HepG2 (cell line): ENCODE results near the gene MCFD2. TPM values are rescaled to one million over a fixed set of nuclear protein-coding genes. Genes with fewer than 3 reads are reported as not detected.

Experiments
- ATAC-seq: fragments of 200-7000 bp; cut with Tn5 transposase; 3 replicates; pipeline ENCODE4 v1.9.1; 2020; ENCODE audit warnings: mild to moderate bottlenecking, moderate library complexity
- BruUV-seq: library from RNA; stranded (reverse); fragments of 400-500 nt; replicated peaks from 2 replicates; lab custom pipeline; 2021; lab: Mats Ljungman, UMichigan
- CTCF ChIA-PET: fragments of 300-600 bp; formaldehyde crosslinking; extraction: SDS; loops from one replicate; lab custom pipeline; 2021; ENCODE audit warnings: low total read pairs, inconsistent platforms, low intra/inter-chr PET ratio; lab: Yijun Ruan, JAX
- POLR2A ChIA-PET: fragments of 350-600 bp; sonication (Branson Sonifier 250); formaldehyde crosslinking; loops from one replicate; lab custom pipeline; 2020; ENCODE audit warnings: antibody characterized with exemption, inconsistent platforms; lab: Yijun Ruan, JAX
- DNase-seq: peaks from one replicate; pipeline ENCODE4 v3.0.0-alpha.2; 2015; ENCODE audit warnings: low spot score
- FAIRE-seq: peaks from 3 replicates; lab custom pipeline; 2011; peaks lifted over from hg19 to GRCh38; lab: Jason Lieb, UNC
- H2AFZ ChIP-seq: one replicate; pipeline ENCODE4 v1.6.1; 2011; ENCODE audit warnings: low read length, inconsistent platforms
- H3K27ac ChIP-seq: fragments of 300-600 bp; 3 replicates; pipeline ENCODE4 v1.8.0; 2011; ENCODE audit warnings: mixed run types, mild to moderate bottlenecking, mixed read lengths, low read length, inconsistent platforms; ENCODE audit not compliant: insufficient read depth; ENCODE audit errors: extremely low read length
- H3K27me3 ChIP-seq, 2 experiments: fragments of 200-600 bp in 1 of 2; 2 replicates in 1 of 2; 3 replicates in 1 of 2; pipeline versions ENCODE4 v1.6.0 to v1.8.0; 2011; ENCODE audit warnings: low read length in 2 of 2, mild to moderate bottlenecking in 2 of 2, moderate library complexity in 2 of 2, inconsistent platforms in 1 of 2; ENCODE audit not compliant: insufficient read depth in 2 of 2, control insufficient read depth in 1 of 2
- H3K36me3 ChIP-seq, 2 experiments: fragments of 200-600 bp in 1 of 2; replicated peaks in 1 of 2; 2 replicates in 1 of 2; 3 replicates in 1 of 2; pipeline versions ENCODE4 v1.5.1 to v1.8.0; 2011; ENCODE audit warnings: low read length in 2 of 2, inconsistent platforms in 1 of 2; ENCODE audit not compliant: insufficient read depth in 2 of 2, control insufficient read depth in 1 of 2
- H3K4me1 ChIP-seq: 2 replicates; pipeline ENCODE4 v1.5.1; 2012; ENCODE audit warnings: low read length, inconsistent platforms; ENCODE audit not compliant: insufficient read depth
- H3K4me2 ChIP-seq: 2 replicates; pipeline ENCODE4 v1.6.0; 2011; ENCODE audit warnings: low read depth, low read length, inconsistent platforms
- H3K4me3 ChIP-seq, 3 experiments: fragments of 200-600 bp in 1 of 3; sonication (generic), shearing (Covaris generic) in 1 of 3; replicated peaks in 1 of 3; 2 replicates each; pipeline ENCODE4 v1.5.1; 2011 to 2016; ENCODE audit warnings: low read length in 3 of 3, inconsistent platforms in 2 of 3, low read depth in 2 of 3, mild to moderate bottlenecking in 2 of 3, control low read depth in 1 of 3, mixed read lengths in 1 of 3; ENCODE audit not compliant: insufficient read depth in 1 of 3
- H3K79me2 ChIP-seq: one replicate; pipeline ENCODE4 v1.6.1; 2011; ENCODE audit warnings: low read length, inconsistent platforms; ENCODE audit not compliant: insufficient read depth
- H3K9ac ChIP-seq: 2 replicates; pipeline ENCODE4 v1.6.0; 2011; ENCODE audit warnings: mild to moderate bottlenecking, low read depth, low read length, inconsistent platforms; ENCODE audit not compliant: insufficient read depth
- H3K9me3 ChIP-seq: 2 replicates; pipeline ENCODE4 v1.5.1; 2012; ENCODE audit warnings: mild to moderate bottlenecking, low read length
- H4K20me1 ChIP-seq: 2 replicates; pipeline ENCODE4 v1.6.0; 2011; ENCODE audit warnings: inconsistent platforms, mild to moderate bottlenecking, low read length, moderate library complexity; ENCODE audit not compliant: insufficient read depth
- ATF7 ChIP-seq, 2 experiments: fragments of 450-650 bp in 1 of 2; sonication (generic) in 1 of 2; formaldehyde crosslinking in 1 of 2; IDR thresholded peaks; 2 replicates each; pipeline versions ENCODE4 v1.4.0 to v1.6.1; 2016 to 2020; ENCODE audit warnings: antibody characterized with exemption in 1 of 2, mild to moderate bottlenecking in 1 of 2, missing genetic modification reagents in 1 of 2
- HNRNPL ChIP-seq: fragments of 200-400 bp; formaldehyde crosslinking; IDR thresholded peaks from 2 replicates; pipeline ENCODE4 v1.6.1; 2017; ENCODE audit warnings: mild to moderate bottlenecking, low read depth, low read length
- KAT7 ChIP-seq: IDR thresholded peaks from 2 replicates; pipeline ENCODE4 v1.6.1; 2018; ENCODE audit warnings: borderline replicate concordance, missing compliant biosample characterization
- MIER3 ChIP-seq: IDR thresholded peaks from 2 replicates; pipeline ENCODE4 v1.6.1; 2016; ENCODE audit warnings: missing compliant biosample characterization, borderline replicate concordance
- MZF1 ChIP-seq: sonication (generic); formaldehyde crosslinking; IDR thresholded peaks from 2 replicates; pipeline ENCODE4 v1.8.1; 2023; ENCODE audit warnings: mild to moderate bottlenecking, missing genetic modification reagents, borderline replicate concordance
- PAWR ChIP-seq: sonication (generic); formaldehyde crosslinking; IDR thresholded peaks from 2 replicates; pipeline ENCODE4 v1.4.0; 2020; ENCODE audit warnings: missing genetic modification reagents, mild to moderate bottlenecking, borderline replicate concordance
- XRCC5 ChIP-seq: fragments of 200-400 bp; formaldehyde crosslinking; optimal IDR thresholded peaks from 2 replicates; pipeline ENCODE3; 2017; ENCODE audit warnings: mild to moderate bottlenecking, low read length
- ZFP41 ChIP-seq: sonication (generic); formaldehyde crosslinking; IDR thresholded peaks from 2 replicates; pipeline ENCODE4 v1.4.0; 2020; ENCODE audit warnings: mild to moderate bottlenecking, missing genetic modification reagents, borderline replicate concordance
- ZNF431 ChIP-seq: sonication (generic); formaldehyde crosslinking; IDR thresholded peaks from 2 replicates; pipeline ENCODE4 v1.9.0; 2022; ENCODE audit warnings: missing genetic modification reagents, low read depth, mild to moderate bottlenecking, borderline replicate concordance
- ZNF614 ChIP-seq: IDR thresholded peaks from 2 replicates; pipeline ENCODE4 v1.6.1; 2018; ENCODE audit warnings: missing biosample characterization, missing genetic modification reagents, inconsistent platforms, borderline replicate concordance
- whole genome bisulfite sequencing: methylation state at CpG from one replicate; pipeline ENCODE4 v1.1.6; 2017; ENCODE audit warnings: low lambda C conversion rate; 5-methylcytosine and 5-hydroxymethylcytosine counted together
- in situ Hi-C: cut with HindIII; loops from 2 replicates; pipeline ENCODE4 v1.10.0; 2017; ENCODE audit warnings: low pct_unique_long_range_greater_than_20kb; ENCODE audit not compliant: extremely low pct_ligation_motif_present
- intact Hi-C: fragments of 100-400 bp; cut with micrococcal nuclease; formaldehyde crosslinking; loops from one replicate; pipeline ENCODE4 v1.10.0; 2022; ENCODE audit not compliant: unreplicated experiment
- polyA plus RNA-seq, 8 experiments: library from polyadenylated mRNA; depleted of rRNA in 3 of 8; stranded (reverse) in 7 of 8; unstranded in 1 of 8; fragments of >200 nt; fragmentation: Illumina TruSeq in 4 of 8; extraction: Trizol in 4 of 8; gene quantifications; 2 replicates each; pipeline versions ENCODE4 v1.2.1 to v1.2.3, GENCODE V29; 2011 to 2016; ENCODE audit warnings: low read depth in 4 of 8, missing spikeins in 1 of 8, mixed read lengths in 1 of 8; ENCODE audit not compliant: insufficient read depth in 1 of 8
- total RNA-seq, 5 experiments: library from RNA; depleted of rRNA; stranded (reverse); fragments of >200 nt; fragmentation: Illumina TruSeq; extraction: Trizol; gene quantifications; 2 replicates each; pipeline ENCODE4 v1.2.3, GENCODE V29; 2016; ENCODE audit warnings: low read depth in 1 of 5
- TF ChIP-seq, protein P1 (sequence below): sonication (generic); formaldehyde crosslinking; conservative IDR thresholded peaks from 2 replicates; pipeline ENCODE4 v1.4.0; 2020; ENCODE audit warnings: missing genetic modification reagents
- TF ChIP-seq, protein P2 (sequence below): IDR thresholded peaks from 2 replicates; pipeline ENCODE4 v1.6.1; 2016; ENCODE audit warnings: low read depth, borderline replicate concordance
- TF ChIP-seq, protein P3 (sequence below): sonication (generic); formaldehyde crosslinking; IDR thresholded peaks from 2 replicates; pipeline ENCODE4 v1.4.0; 2020; ENCODE audit warnings: missing genetic modification reagents, low read depth, mild to moderate bottlenecking, borderline replicate concordance
- TF ChIP-seq, protein P4 (sequence below): conservative IDR thresholded peaks from 2 replicates; pipeline ENCODE4 v1.6.1; 2018; ENCODE audit warnings: missing genetic modification reagents
- TF ChIP-seq, protein P5 (sequence below): sonication (generic); formaldehyde crosslinking; IDR thresholded peaks from 2 replicates; pipeline ENCODE4 v1.4.0; 2020; ENCODE audit warnings: low read depth, mild to moderate bottlenecking, missing genetic modification reagents

Gene MCFD2
- total and polyA plus RNA-seq, 2 of the 13 experiments (the other 11 are each of a cell fraction or from before 2014, with no cell fraction given), result 183 to 232 TPM

DNA sequence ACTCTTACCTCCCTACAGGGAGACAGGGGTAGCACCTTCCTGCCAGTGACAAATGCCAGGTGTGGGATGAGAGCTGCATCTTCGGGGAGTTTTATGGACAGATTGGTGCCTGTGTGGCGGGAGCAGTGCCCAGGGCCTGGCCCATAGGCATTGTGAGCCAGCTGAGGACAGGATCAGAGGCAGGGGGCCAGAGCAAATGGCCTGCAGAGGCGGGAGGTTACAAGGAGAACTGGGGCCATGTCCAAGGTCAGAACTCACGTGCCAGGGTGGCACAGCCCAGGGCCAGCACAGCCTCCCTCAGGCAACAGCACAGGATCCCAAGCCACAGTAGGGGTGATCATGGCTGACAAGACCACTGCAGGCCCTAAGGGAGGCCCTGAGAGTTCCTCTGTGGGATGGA, 40.2 kb upstream of the MCFD2 start (continued):
- TF ChIP-seq, protein P1, sequence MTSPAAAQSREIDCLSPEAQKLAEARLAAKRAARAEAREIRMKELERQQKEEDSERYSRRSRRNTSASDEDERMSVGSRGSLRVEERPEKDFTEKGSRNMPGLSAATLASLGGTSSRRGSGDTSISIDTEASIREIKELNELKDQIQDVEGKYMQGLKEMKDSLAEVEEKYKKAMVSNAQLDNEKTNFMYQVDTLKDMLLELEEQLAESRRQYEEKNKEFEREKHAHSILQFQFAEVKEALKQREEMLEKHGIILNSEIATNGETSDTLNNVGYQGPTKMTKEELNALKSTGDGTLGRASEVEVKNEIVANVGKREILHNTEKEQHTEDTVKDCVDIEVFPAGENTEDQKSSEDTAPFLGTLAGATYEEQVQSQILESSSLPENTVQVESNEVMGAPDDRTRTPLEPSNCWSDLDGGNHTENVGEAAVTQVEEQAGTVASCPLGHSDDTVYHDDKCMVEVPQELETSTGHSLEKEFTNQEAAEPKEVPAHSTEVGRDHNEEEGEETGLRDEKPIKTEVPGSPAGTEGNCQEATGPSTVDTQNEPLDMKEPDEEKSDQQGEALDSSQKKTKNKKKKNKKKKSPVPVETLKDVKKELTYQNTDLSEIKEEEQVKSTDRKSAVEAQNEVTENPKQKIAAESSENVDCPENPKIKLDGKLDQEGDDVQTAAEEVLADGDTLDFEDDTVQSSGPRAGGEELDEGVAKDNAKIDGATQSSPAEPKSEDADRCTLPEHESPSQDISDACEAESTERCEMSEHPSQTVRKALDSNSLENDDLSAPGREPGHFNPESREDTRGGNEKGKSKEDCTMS (CRISPR knock-in tag), result no peak
- TF ChIP-seq HNRNPL (0 out of 2 replicates have a peak, but pooled peaks have one; percentile 64), ZNF431 (CRISPR knock-in tag) (0 out of 2 replicates have a peak, but pooled peaks have one; percentile 47)

DNA sequence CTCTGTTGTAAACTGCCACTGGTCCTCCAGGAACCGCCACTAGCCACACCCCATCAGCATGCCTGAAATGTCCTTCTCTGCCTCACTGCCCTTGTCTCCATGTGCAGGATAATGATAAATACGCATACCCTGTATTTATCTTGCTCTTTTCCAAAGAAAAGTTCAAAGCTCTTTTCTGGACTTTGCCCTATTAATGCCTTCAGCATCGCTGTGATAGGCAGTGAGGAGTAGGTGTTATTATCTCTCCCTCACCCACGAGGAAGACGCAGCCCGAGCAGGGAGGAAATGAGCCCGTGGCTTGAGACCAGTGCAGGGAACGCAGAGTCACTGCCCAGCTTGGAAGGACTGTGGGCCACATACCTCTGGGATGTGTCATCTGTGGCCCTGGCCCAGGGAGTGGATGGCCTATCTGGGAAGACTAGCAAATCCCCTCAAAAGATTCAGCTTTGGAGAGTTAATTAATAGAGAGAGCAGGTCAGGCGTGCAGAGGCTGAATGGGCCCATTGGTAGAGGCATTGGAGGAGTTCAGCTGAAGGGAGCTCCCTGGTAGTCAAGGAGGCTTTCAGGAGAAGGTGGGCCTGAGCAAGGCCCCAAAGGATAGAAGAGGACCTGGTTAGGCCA, 39.5 kb upstream of the MCFD2 start:
- 29% methylated on average over 9 of the region's 9 CpGs for WGBS
- intact Hi-C loops, result loop anchor here (1.0 kb wide), 1 partner anchor 12 kb away; no protein-coding TSS in a partner anchor
- in situ Hi-C loops, result no loop called here
- CTCF ChIA-PET, result no interaction called here
- H4K20me1 ChIP-seq, result no peaks in the 10 kb centered on the region
- H3K4me2 ChIP-seq, result peak overlapping the region; percentile 40
- no peaks in the 10 kb centered on the region for H3K79me2 ChIP-seq
- FAIRE-seq, result peak; percentile 92
- H3K27ac ChIP-seq, result peak overlapping the region; percentile 61
- POLR2A ChIA-PET, result interaction anchor here (0.6 to 2.0 kb wide), 10 partner anchors 8 to 368 kb away, joined by 3 to 27 read pairs (median 4); partner anchors contain the start of gene MCFD2
- BruUV-seq, result no TSS peak
- H2AFZ ChIP-seq, result no peak overlapping the region
- H3K9ac ChIP-seq, result peak overlapping the region; percentile 16; the same call in 1 of the 2 replicates
- peak; percentile 92 for DNase-seq
- peaks cover 30 to 79% of the 10 kb centered on the region in 2 experiments for H3K36me3 ChIP-seq
- H3K9me3 ChIP-seq, result no peaks in the 10 kb centered on the region
- peak; percentile 93 for ATAC-seq
- H3K4me3 ChIP-seq, result no peak overlapping the region
- H3K27me3 ChIP-seq, result no peaks in the 10 kb centered on the region
- peaks cover 28% of the 10 kb centered on the region for H3K4me1 ChIP-seq
- TF ChIP-seq ATF7 (IDR thresholded peaks at IDR 0.05), result no peak
- no peak for TF ChIP-seq ATF7 (CRISPR knock-in tag; IDR thresholded peaks at IDR 0.05)
- peak; percentile 91 for TF ChIP-seq ZNF614
- TF ChIP-seq ZFP41, result no peak
- TF ChIP-seq PAWR (CRISPR knock-in tag), result no peak
- TF ChIP-seq MIER3 (CRISPR knock-in tag), result no peak
- TF ChIP-seq, protein P2, sequence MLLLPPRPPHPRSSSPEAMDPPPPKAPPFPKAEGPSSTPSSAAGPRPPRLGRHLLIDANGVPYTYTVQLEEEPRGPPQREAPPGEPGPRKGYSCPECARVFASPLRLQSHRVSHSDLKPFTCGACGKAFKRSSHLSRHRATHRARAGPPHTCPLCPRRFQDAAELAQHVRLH, result peak; percentile 62; the same call in 1 of the 2 replicates
- TF ChIP-seq XRCC5, result peak; percentile 86
- TF ChIP-seq, protein P3, sequence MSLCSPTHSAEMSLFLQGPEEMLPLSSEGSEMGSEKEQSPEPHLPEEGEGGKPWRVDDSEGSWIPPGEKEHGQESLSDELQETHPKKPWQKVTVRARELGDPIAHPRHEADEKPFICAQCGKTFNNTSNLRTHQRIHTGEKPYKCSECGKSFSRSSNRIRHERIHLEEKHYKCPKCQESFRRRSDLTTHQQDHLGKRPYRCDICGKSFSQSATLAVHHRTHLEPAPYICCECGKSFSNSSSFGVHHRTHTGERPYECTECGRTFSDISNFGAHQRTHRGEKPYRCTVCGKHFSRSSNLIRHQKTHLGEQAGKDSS (CRISPR knock-in tag), result peak; percentile 28; the same call in 1 of the 2 replicates
- no peak for TF ChIP-seq MZF1
- TF ChIP-seq, protein P4, sequence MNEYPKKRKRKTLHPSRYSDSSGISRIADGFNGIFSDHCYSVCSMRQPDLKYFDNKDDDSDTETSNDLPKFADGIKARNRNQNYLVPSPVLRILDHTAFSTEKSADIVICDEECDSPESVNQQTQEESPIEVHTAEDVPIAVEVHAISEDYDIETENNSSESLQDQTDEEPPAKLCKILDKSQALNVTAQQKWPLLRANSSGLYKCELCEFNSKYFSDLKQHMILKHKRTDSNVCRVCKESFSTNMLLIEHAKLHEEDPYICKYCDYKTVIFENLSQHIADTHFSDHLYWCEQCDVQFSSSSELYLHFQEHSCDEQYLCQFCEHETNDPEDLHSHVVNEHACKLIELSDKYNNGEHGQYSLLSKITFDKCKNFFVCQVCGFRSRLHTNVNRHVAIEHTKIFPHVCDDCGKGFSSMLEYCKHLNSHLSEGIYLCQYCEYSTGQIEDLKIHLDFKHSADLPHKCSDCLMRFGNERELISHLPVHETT (CRISPR knock-in tag), result no peak
- TF ChIP-seq, protein P5, sequence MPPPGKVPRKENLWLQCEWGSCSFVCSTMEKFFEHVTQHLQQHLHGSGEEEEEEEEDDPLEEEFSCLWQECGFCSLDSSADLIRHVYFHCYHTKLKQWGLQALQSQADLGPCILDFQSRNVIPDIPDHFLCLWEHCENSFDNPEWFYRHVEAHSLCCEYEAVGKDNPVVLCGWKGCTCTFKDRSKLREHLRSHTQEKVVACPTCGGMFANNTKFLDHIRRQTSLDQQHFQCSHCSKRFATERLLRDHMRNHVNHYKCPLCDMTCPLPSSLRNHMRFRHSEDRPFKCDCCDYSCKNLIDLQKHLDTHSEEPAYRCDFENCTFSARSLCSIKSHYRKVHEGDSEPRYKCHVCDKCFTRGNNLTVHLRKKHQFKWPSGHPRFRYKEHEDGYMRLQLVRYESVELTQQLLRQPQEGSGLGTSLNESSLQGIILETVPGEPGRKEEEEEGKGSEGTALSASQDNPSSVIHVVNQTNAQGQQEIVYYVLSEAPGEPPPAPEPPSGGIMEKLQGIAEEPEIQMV (CRISPR knock-in tag), result no peak
- TF ChIP-seq KAT7 (CRISPR knock-in tag), result no peak
